Endodermal cell (in vitro differentiated cells): ENCODE measurements around the gene ZNF593OS. TPM values are rescaled to one million over a fixed set of nuclear protein-coding genes. Genes with fewer than 3 reads are reported as not detected.

Experiments
- DNase-seq: peaks from one replicate; pipeline ENCODE4 v3.0.0-alpha.2; 2017
- H3K27ac ChIP-seq: 2 replicates; pipeline ENCODE4 v1.5.1; 2013; ENCODE audit warnings: mild to moderate bottlenecking, low read depth, low read length, moderate library complexity
- H3K27me3 ChIP-seq: 2 replicates; pipeline ENCODE4 v1.6.1; 2013; ENCODE audit warnings: mild to moderate bottlenecking, low read length, moderate library complexity; ENCODE audit not compliant: insufficient read depth, control insufficient read depth, poor library complexity, severe bottlenecking
- H3K36me3 ChIP-seq: 2 replicates; pipeline ENCODE4 v1.7.0; 2013; ENCODE audit warnings: mild to moderate bottlenecking, low read length, moderate library complexity; ENCODE audit not compliant: control insufficient read depth, insufficient read depth
- H3K4me1 ChIP-seq: one replicate; pipeline ENCODE4 v1.7.0; 2013; ENCODE audit warnings: low read length; ENCODE audit not compliant: control insufficient read depth, insufficient read depth
- H3K4me3 ChIP-seq: 2 replicates; pipeline ENCODE4 v1.5.1; 2013; ENCODE audit warnings: mild to moderate bottlenecking, low read length, moderate library complexity
- H3K9ac ChIP-seq: 2 replicates; pipeline ENCODE4 v1.6.1; 2013; ENCODE audit warnings: mild to moderate bottlenecking, low read length, moderate library complexity; ENCODE audit not compliant: poor library complexity, severe bottlenecking; ENCODE audit errors: extremely low read depth
- H3K9me3 ChIP-seq: 2 replicates; pipeline ENCODE4 v1.6.1; 2013; ENCODE audit warnings: mild to moderate bottlenecking, low read length, moderate library complexity; ENCODE audit not compliant: control insufficient read depth
- H3K27ac Mint-ChIP-seq: 2 replicates; pipeline ENCODE4 v1.8.0; 2020; ENCODE audit warnings: mixed read lengths
- H3K27me3 Mint-ChIP-seq: 2 replicates; pipeline ENCODE4 v1.8.0; 2021; ENCODE audit warnings: mild to moderate bottlenecking, mixed read lengths; ENCODE audit not compliant: insufficient read depth
- H3K36me3 Mint-ChIP-seq: 2 replicates; pipeline ENCODE4 v1.8.0; 2020; ENCODE audit warnings: low read depth, mixed read lengths
- H3K4me1 Mint-ChIP-seq: 2 replicates; pipeline ENCODE4 v1.8.0; 2020; ENCODE audit warnings: mixed read lengths
- H3K4me3 Mint-ChIP-seq: 2 replicates; pipeline ENCODE4 v1.8.0; 2020; ENCODE audit warnings: mild to moderate bottlenecking, moderate library complexity, mixed read lengths
- H3K9me3 Mint-ChIP-seq: 2 replicates; pipeline ENCODE4 v1.8.0; 2020; ENCODE audit warnings: mild to moderate bottlenecking, mixed read lengths
- WGBS, 2 experiments: methylation state at CpG; one replicate each; pipeline versions ENCODE4 v1.1.5 to v1.1.7; 2013; ENCODE audit warnings: missing lambda C conversion rate in 2 of 2, mixed read lengths in 1 of 2; ENCODE audit not compliant: insufficient coverage in 1 of 2, insufficient read length in 1 of 2; 5-methylcytosine and 5-hydroxymethylcytosine counted together
- total RNA-seq, 2 donors: library from RNA; stranded (reverse); fragmentation: NEBNext Ultra II Directional in 1 of 2; extraction: Animal tissue kit (Norgen Biotek cat#: 25700) in 1 of 2; gene quantifications; 2 replicates in 1 of 2; 3 replicates in 1 of 2; pipeline ENCODE4 v1.2.1, GENCODE V29; 2021
- TF ChIP-seq, protein P1 (sequence below): fragments of 200-600 bp; sonication (generic); conservative IDR thresholded peaks from 2 replicates; pipeline ENCODE4 v1.5.0; 2021; ENCODE audit warnings: antibody characterized with exemption, mild to moderate bottlenecking

The ZNF593OS gene
- total RNA-seq, 2 donors from 2014 or later, result not detected

- TF ChIP-seq, protein P1, sequence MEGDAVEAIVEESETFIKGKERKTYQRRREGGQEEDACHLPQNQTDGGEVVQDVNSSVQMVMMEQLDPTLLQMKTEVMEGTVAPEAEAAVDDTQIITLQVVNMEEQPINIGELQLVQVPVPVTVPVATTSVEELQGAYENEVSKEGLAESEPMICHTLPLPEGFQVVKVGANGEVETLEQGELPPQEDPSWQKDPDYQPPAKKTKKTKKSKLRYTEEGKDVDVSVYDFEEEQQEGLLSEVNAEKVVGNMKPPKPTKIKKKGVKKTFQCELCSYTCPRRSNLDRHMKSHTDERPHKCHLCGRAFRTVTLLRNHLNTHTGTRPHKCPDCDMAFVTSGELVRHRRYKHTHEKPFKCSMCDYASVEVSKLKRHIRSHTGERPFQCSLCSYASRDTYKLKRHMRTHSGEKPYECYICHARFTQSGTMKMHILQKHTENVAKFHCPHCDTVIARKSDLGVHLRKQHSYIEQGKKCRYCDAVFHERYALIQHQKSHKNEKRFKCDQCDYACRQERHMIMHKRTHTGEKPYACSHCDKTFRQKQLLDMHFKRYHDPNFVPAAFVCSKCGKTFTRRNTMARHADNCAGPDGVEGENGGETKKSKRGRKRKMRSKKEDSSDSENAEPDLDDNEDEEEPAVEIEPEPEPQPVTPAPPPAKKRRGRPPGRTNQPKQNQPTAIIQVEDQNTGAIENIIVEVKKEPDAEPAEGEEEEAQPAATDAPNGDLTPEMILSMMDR, result no peak
- 90 to 93% methylated on average over 2 to 11 of the region's 11 CpGs for WGBS, 2 experiments
- no peak overlapping the region for H3K27ac Mint-ChIP-seq
- DNase-seq, result no peak
- peaks cover 9% of the 10 kb centered on the region for H3K27me3 ChIP-seq
- no peaks in the 10 kb centered on the region for H3K36me3 Mint-ChIP-seq
- H3K27me3 Mint-ChIP-seq, result peaks cover 9% of the 10 kb centered on the region
- H3K4me3 ChIP-seq, result no peak overlapping the region
- H3K4me1 ChIP-seq, result no peaks in the 10 kb centered on the region
- H3K36me3 ChIP-seq, result no peaks in the 10 kb centered on the region
- no peaks in the 10 kb centered on the region for H3K9me3 ChIP-seq
- peaks cover 3% of the 10 kb centered on the region for H3K4me1 Mint-ChIP-seq
- no peak overlapping the region for H3K27ac ChIP-seq
- no peak overlapping the region for H3K4me3 Mint-ChIP-seq
- H3K9ac ChIP-seq, result no peak overlapping the region
- no peaks in the 10 kb centered on the region for H3K9me3 Mint-ChIP-seq
Measured at GRCh38 chr1:26218906-26219494, 47.4 kb upstream of the ZNF593OS start.

DNA sequence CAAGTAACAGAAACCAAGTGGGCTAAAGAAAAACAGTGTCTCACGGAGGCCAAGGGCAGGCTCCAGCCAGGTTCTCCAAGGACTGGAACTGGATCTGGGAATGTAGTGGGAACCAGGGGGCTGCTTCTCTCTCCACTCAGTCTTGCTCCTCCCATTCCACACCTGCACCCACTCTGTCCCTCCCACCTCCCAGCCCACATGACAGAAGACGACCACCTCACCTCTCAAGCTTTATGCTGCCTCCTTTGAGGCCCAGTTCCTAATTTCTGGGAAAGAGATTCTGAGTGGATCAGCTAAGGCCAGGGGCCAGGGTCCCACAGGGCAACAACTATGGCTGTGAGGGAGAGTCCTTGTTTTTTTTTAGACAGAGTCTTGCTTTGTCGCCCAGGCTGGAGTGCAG is 43.6 kb upstream of the ZNF593OS start:
- Histone ChIP-seq H3K4me1 (no peaks in the 10 kb centered on the region), H3K9ac (no peak overlapping the region), H3K27ac (no peak overlapping the region), H3K27me3 (no peaks in the 10 kb centered on the region), H3K4me3 (no peak overlapping the region), H3K36me3 (no peaks in the 10 kb centered on the region), H3K9me3 (no peaks in the 10 kb centered on the region)
- WGBS, 2 experiments, result 45 to 61% methylated on average over 2 to 3 of the region's 3 CpGs
- Mint-ChIP-seq H3K4me1 (peaks cover under 1% of the 10 kb centered on the region), H3K4me3 (no peak overlapping the region), H3K36me3 (no peaks in the 10 kb centered on the region), H3K27ac (no peak overlapping the region), H3K27me3 (peaks cover 2% of the 10 kb centered on the region), H3K9me3 (no peaks in the 10 kb centered on the region)
- TF ChIP-seq, protein P1, result no peak
- DNase-seq, result no peak

- no peak overlapping the region for H3K4me3 Mint-ChIP-seq
- Histone ChIP-seq H3K27me3 (no peaks in the 10 kb centered on the region), H3K4me1 (no peaks in the 10 kb centered on the region), H3K9ac (no peak overlapping the region), H3K9me3 (no peaks in the 10 kb centered on the region), H3K36me3 (no peaks in the 10 kb centered on the region), H3K4me3 (no peak overlapping the region), H3K27ac (no peak overlapping the region)
- peaks cover 7% of the 10 kb centered on the region for H3K27me3 Mint-ChIP-seq
- H3K4me1 Mint-ChIP-seq, result no peaks in the 10 kb centered on the region
- no peaks in the 10 kb centered on the region for H3K9me3 Mint-ChIP-seq
- no peaks in the 10 kb centered on the region for H3K36me3 Mint-ChIP-seq
- TF ChIP-seq, protein P1, result no peak
- DNase-seq, result no peak
- no peak overlapping the region for H3K27ac Mint-ChIP-seq
- WGBS, 2 experiments, result 90 to 100% methylated on average over 3 to 6 of the region's 6 CpGs
Measured at GRCh38 chr1:26213335-26213905, 41.8 kb upstream of the ZNF593OS start.
